GM10248 (cell line): ENCODE measurements around the gene REELD1.

ENCODE experiments used
- CTCF ChIA-PET: fragments of 300-600 bp; sonication (Branson Sonifier 250); formaldehyde crosslinking; extraction: SDS; loops from one replicate; lab custom pipeline; 2021; ENCODE audit warnings: antibody characterized with exemption; lab: Yijun Ruan, JAX
- POLR2A ChIA-PET: fragments of 350-650 bp; sonication (Branson Sonifier 250); formaldehyde crosslinking; extraction: SDS; loops from one replicate; lab custom pipeline; 2020; ENCODE audit warnings: antibody characterized with exemption; lab: Yijun Ruan, JAX
- DNase-seq: peaks from one replicate; pipeline ENCODE4 v3.0.0; 2012; ENCODE audit errors: extremely low spot score
- CTCF ChIP-seq: IDR thresholded peaks from 2 replicates; pipeline ENCODE4 v1.5.1; 2012; ENCODE audit warnings: mild to moderate bottlenecking, low read depth; ENCODE audit errors: extremely low read depth, missing control alignments, control extremely low read depth

Gene REELD1

DNA sequence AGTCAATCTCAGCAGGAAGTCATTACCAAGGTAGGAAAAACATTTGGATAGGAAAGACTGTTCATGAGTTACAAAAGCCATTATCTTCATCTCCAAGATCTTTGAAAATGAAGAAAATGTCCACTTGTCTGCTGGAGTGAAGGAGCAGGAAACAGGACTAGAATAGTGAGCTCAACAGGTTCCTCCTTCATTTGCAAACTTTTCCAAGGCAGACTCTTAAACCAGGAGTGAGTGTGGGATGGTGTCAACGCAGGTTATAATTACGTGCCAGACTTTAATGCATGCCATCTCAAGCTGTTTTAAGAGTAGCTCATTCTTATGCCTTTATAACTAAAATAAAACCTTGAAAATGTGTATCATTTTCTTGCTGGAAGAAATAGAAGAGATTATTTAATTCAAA lies 3.4 kb upstream of the REELD1 start:
- POLR2A ChIA-PET, result no interaction called here
- no peak for TF ChIP-seq CTCF
- no peak for DNase-seq
- CTCF ChIA-PET, result interaction anchor here (1.3 kb wide), 1 partner anchor 13 kb away, joined by 3 read pairs; no protein-coding TSS in a partner anchor

DNA sequence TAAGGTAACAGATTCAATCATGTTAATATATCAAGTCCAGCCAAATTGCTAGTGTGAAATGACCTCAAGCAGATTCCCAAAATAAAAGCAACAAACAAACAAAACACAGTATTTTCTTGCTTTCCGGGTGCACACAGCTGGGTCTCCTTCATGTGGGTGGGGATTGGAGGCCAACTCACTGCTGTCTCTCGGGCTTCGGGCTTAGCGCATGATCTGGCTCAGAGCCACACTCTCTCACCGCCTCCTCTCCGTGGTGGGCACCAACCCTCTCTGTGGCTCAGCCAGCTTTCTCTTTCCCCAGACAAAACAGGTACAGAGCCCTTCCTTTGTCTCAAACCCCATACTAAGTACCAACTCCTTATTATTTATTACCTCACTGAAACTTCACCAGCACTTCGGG lies 2.9 kb upstream of the REELD1 start:
- ChIA-PET POLR2A (no interaction called here), CTCF (no interaction called here)
- TF ChIP-seq CTCF, result no peak
- DNase-seq, result no peak

GRCh38 chr4:146212781-146213180 lies 1.6 kb upstream of the REELD1 start:
- no peak for DNase-seq
- ChIA-PET CTCF (interaction anchor here (1.7 kb wide), 1 partner anchor 117 kb away, joined by 5 read pairs; no protein-coding TSS in a partner anchor), POLR2A (no interaction called here)
- TF ChIP-seq CTCF, result no peak

DNA sequence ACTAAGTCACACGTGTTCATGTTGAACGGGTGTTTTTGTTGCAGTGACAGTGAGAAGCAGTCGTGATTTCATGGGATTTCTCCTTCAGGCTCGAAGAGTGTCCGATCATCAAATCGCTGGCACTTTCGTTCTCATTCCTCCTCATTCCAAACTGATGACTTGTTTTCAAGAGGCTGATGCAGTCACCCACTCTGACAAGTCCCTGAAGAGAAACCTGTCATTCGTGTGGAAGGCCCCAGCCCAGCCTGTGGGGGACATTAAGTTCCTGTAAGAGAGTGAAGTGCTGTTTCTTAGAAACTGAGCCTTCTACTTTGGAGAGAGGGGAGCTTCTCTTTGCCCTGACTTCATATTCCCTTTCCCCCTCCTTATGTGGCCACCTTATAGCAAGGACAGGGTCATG lies 8.0 kb downstream of the REELD1 start:
- CTCF ChIA-PET, result no interaction called here
- DNase-seq, result no peak
- POLR2A ChIA-PET, result no interaction called here
- TF ChIP-seq CTCF, result no peak

GRCh38 chr4:146224326-146224966 lies 10.1 kb downstream of the REELD1 start:
- TF ChIP-seq CTCF, result no peak
- no peak for DNase-seq
- POLR2A ChIA-PET, result interaction anchor here (0.5 kb wide), 1 partner anchor 9 kb away, joined by 5 read pairs; no protein-coding TSS in a partner anchor
- CTCF ChIA-PET, result no interaction called here

DNA sequence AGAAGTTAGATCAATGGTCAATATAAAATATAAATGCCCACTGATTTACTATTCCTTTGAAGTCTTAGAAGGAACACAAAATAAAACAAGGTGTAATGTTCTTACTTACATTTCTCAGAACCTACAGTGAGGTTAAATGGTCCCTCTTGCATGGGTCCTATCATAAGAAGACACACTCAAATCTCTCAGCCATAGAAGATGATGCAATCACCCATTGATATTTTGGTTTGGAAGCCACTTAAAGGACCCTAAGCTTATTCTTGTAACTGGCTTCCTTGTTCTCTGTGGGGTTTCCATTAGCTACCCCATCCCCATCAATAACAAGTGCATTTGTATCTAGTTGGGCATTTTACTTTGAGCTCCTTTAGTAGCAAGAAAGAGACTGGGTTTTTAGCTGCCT lies 15.1 kb downstream of the REELD1 start:
- no peak for DNase-seq
- ChIA-PET CTCF (interaction anchor here (0.8 to 1.6 kb wide), 3 partner anchors 11 to 58 kb away, joined by 3 read pairs; no protein-coding TSS in a partner anchor), POLR2A (no interaction called here)
- no peak for TF ChIP-seq CTCF
